HG03196 (cell line): Measurements from ENCODE around the gene PDCD7.
"Not testable (repeated sequence)": the region's sequence is repeated elsewhere in the genome, so short reads cannot be mapped to it uniquely, and the experiment has no call there.

ENCODE experiments used
- ATAC-seq: cut with Tn5 transposase; IDR thresholded peaks from one replicate; pipeline ENCODE4 v1.9.1; 2021; ENCODE audit not compliant: unreplicated experiment

The PDCD7 gene

GRCh38 chr15:65132878-65133547, 595 bp downstream of the PDCD7 start:
- ATAC-seq, result peak; percentile 36

GRCh38 chr15:65130941-65131340, 2.7 kb downstream of the PDCD7 start:
- no peak for ATAC-seq

- ATAC-seq, result no peak
These were observed 18.1 kb downstream of the PDCD7 start for GRCh38 chr15:65115542-65115941.

- ATAC-seq, result no peak
These were observed 18.5 kb downstream of the PDCD7 start, which contains the start of gene UBAP1L for GRCh38 chr15:65115086-65115485. TSS of gene UBAP1L (minus strand) at chr15:65115200. CDS start at chr15:65106215, 8,985 bp downstream.

GRCh38 chr15:65110676-65111292, 22.8 kb downstream of the PDCD7 start:
- ATAC-seq, result no peak

- no peak for ATAC-seq
These were observed 27.5 kb downstream of the PDCD7 start for GRCh38 chr15:65106011-65106590.

GRCh38 chr15:65105038-65105437, 28.6 kb downstream of the PDCD7 start:
- no peak for ATAC-seq

- ATAC-seq, result no peak
These were observed 30.7 kb downstream of the PDCD7 start for GRCh38 chr15:65102912-65103311.

GRCh38 chr15:65101891-65102708, 31.5 kb downstream of the PDCD7 start:
- ATAC-seq, result no peak

GRCh38 chr15:65101411-65101890, 32.2 kb downstream of the PDCD7 start:
- no peak for ATAC-seq

- ATAC-seq, result no peak
These were observed 33.2 kb downstream of the PDCD7 start for GRCh38 chr15:65100442-65100841.

GRCh38 chr15:65099801-65100200, 33.8 kb downstream of the PDCD7 start:
- ATAC-seq, result not testable (repeated sequence)

- no peak for ATAC-seq
These were observed 34.3 kb downstream of the PDCD7 start for GRCh38 chr15:65099336-65099735.

GRCh38 chr15:65097651-65098263, 35.9 kb downstream of the PDCD7 start:
- ATAC-seq, result no peak

- ATAC-seq, result no peak
These were observed 36.9 kb downstream of the PDCD7 start for GRCh38 chr15:65096481-65097385.

GRCh38 chr15:65095747-65096104, 37.9 kb downstream of the PDCD7 start:
- ATAC-seq, result no peak

- ATAC-seq, result no peak
These were observed 38.4 kb downstream of the PDCD7 start for GRCh38 chr15:65095011-65095746.

GRCh38 chr15:65094294-65094995, 39.2 kb downstream of the PDCD7 start:
- ATAC-seq, result no peak

GRCh38 chr15:65093793-65094170, 39.8 kb downstream of the PDCD7 start:
- not testable (repeated sequence) for ATAC-seq
